ENCODE data around the gene CDK18.

Gene CDK18

GRCh38 chr1:205515781-205516253 lies 11.3 kb downstream of the CDK18 start:
- Histone ChIP-seq H3K18ac (ENCODE audit: low read length) (no peak overlapping the region), H3K9ac (ENCODE audit: low read length) (peak overlapping the region; percentile 11), H3K4me1 (ENCODE audit: control insufficient read depth, low read depth, low read length) (peaks cover 10% of the 10 kb centered on the region), H2BK5ac (ENCODE audit: low read length) (no peak overlapping the region), H3K4ac (ENCODE audit: low read depth, low read length) (no peak overlapping the region), H3K79me2 (ENCODE audit: control insufficient read depth, insufficient read depth, low read length) (no peaks in the 10 kb centered on the region), H2BK120ac (ENCODE audit: low read depth, low read length) (no peak overlapping the region), H3K27me3 (ENCODE audit: insufficient read depth, low read length, poor library complexity) (no peaks in the 10 kb centered on the region), H2AK5ac (ENCODE audit: low read length) (peak overlapping the region; percentile 23), H3K23ac (ENCODE audit: low read length) (no peak overlapping the region), H3K79me1 (ENCODE audit: low read length) (no peaks in the 10 kb centered on the region), H3K36me3 (ENCODE audit: control insufficient read depth, insufficient read depth, low read length) (no peaks in the 10 kb centered on the region), H4K8ac (ENCODE audit: low read depth, low read length) (no peak overlapping the region), H3K27ac (ENCODE audit: low read depth, low read length) (no peak overlapping the region), H4K5ac (ENCODE audit: low read length) (no peak overlapping the region), H3K56ac (ENCODE audit: low read length) (peak overlapping the region; percentile 44), H3K4me2 (ENCODE audit: low read length) (no peak overlapping the region), H2BK15ac (replicated peaks; ENCODE audit: low read depth) (no peak overlapping the region), H3K4me3 (ENCODE audit: low read length) (no peak overlapping the region)
- DNase-seq, result peak; percentile 87
- WGBS (ENCODE audit: extremely low coverage, insufficient coverage, low lambda C conversion rate), result no CpG with 5 or more reads among the region's 5 CpGs

DNA sequence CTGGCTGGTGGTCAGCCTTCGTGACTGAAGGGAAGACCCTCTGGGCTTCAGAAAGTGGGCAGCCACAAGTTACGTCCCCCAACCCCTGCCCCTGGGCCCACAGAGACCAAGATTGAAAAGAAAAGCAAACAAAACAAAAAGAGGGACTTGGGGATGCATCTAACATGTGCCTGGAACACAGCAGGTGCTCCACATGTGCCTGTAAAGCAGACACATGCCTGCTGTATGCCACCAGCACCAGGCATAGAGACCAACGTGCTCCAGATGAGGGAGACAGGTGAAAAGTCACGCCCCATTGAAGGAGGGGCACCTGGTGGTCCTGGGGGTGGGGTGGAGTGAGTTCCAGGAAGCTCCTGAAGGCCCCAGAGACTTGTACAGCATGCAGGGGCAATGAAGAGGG lies 11.9 kb downstream of the CDK18 start:
- Histone ChIP-seq H2BK5ac (ENCODE audit: low read length) (no peak overlapping the region), H3K23ac (ENCODE audit: low read length) (no peak overlapping the region), H3K36me3 (ENCODE audit: control insufficient read depth, insufficient read depth, low read length) (no peaks in the 10 kb centered on the region), H4K5ac (ENCODE audit: low read length) (no peak overlapping the region), H3K4me2 (ENCODE audit: low read length) (no peak overlapping the region), H4K8ac (ENCODE audit: low read depth, low read length) (no peak overlapping the region), H3K9ac (ENCODE audit: low read length) (no peak overlapping the region), H3K27me3 (ENCODE audit: insufficient read depth, low read length, poor library complexity) (no peaks in the 10 kb centered on the region), H3K18ac (ENCODE audit: low read length) (no peak overlapping the region), H2BK15ac (replicated peaks; ENCODE audit: low read depth) (no peak overlapping the region), H2BK120ac (ENCODE audit: low read depth, low read length) (no peak overlapping the region), H3K56ac (ENCODE audit: low read length) (peak overlapping the region; percentile 44), H3K4me3 (ENCODE audit: low read length) (no peak overlapping the region), H3K79me1 (ENCODE audit: low read length) (no peaks in the 10 kb centered on the region), H3K4me1 (ENCODE audit: control insufficient read depth, low read depth, low read length) (peaks cover 10% of the 10 kb centered on the region), H3K4ac (ENCODE audit: low read depth, low read length) (no peak overlapping the region), H2AK5ac (ENCODE audit: low read length) (peak overlapping the region; percentile 23), H3K27ac (ENCODE audit: low read depth, low read length) (no peak overlapping the region), H3K79me2 (ENCODE audit: control insufficient read depth, insufficient read depth, low read length) (no peaks in the 10 kb centered on the region)
- DNase-seq, result no peak
- no CpG with 5 or more reads among the region's 4 CpGs for WGBS (ENCODE audit: extremely low coverage, insufficient coverage, low lambda C conversion rate)

DNA sequence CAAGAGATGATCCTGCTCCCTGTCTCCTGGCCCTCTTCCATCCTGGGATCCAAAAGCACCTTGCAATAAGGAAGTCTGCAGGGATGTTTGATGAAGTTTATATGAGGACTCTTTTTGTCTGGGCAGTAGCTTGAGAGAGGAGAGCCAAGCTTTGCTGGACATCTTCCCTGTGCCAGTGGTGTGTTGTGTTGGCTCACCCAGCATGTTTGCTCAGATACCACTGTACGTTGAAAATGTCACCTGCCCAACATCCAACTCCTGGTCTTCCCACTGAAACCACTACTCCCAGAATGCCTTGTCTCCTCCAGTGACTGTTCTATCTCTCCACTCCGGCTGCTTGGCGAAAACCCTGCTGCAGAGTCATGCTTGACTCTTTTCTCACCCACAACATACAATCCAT lies 12.8 kb downstream of the CDK18 start:
- Histone ChIP-seq H3K9ac (ENCODE audit: low read length) (no peak overlapping the region), H2BK5ac (ENCODE audit: low read length) (no peak overlapping the region), H3K79me1 (ENCODE audit: low read length) (no peaks in the 10 kb centered on the region), H3K4me1 (ENCODE audit: control insufficient read depth, low read depth, low read length) (peaks cover 10% of the 10 kb centered on the region), H4K8ac (ENCODE audit: low read depth, low read length) (no peak overlapping the region), H3K27me3 (ENCODE audit: insufficient read depth, low read length, poor library complexity) (no peaks in the 10 kb centered on the region), H3K4ac (ENCODE audit: low read depth, low read length) (no peak overlapping the region), H2BK15ac (replicated peaks; ENCODE audit: low read depth) (no peak overlapping the region), H4K5ac (ENCODE audit: low read length) (no peak overlapping the region), H3K4me3 (ENCODE audit: low read length) (no peak overlapping the region), H3K36me3 (ENCODE audit: control insufficient read depth, insufficient read depth, low read length) (no peaks in the 10 kb centered on the region), H3K18ac (ENCODE audit: low read length) (no peak overlapping the region), H3K27ac (ENCODE audit: low read depth, low read length) (no peak overlapping the region), H3K4me2 (ENCODE audit: low read length) (no peak overlapping the region), H3K23ac (ENCODE audit: low read length) (no peak overlapping the region), H2BK120ac (ENCODE audit: low read depth, low read length) (no peak overlapping the region), H3K56ac (ENCODE audit: low read length) (no peak overlapping the region), H2AK5ac (ENCODE audit: low read length) (no peak overlapping the region), H3K79me2 (ENCODE audit: control insufficient read depth, insufficient read depth, low read length) (no peaks in the 10 kb centered on the region)
- WGBS (ENCODE audit: extremely low coverage, insufficient coverage, low lambda C conversion rate), result no CpG with 5 or more reads among the region's 3 CpGs
- DNase-seq, result no peak

GRCh38 chr1:205517763-205518162 lies 13.3 kb downstream of the CDK18 start:
- Histone ChIP-seq H3K27me3 (ENCODE audit: insufficient read depth, low read length, poor library complexity) (no peaks in the 10 kb centered on the region), H3K18ac (ENCODE audit: low read length) (no peak overlapping the region), H2BK15ac (replicated peaks; ENCODE audit: low read depth) (no peak overlapping the region), H4K8ac (ENCODE audit: low read depth, low read length) (no peak overlapping the region), H3K27ac (ENCODE audit: low read depth, low read length) (no peak overlapping the region), H3K56ac (ENCODE audit: low read length) (no peak overlapping the region), H3K36me3 (ENCODE audit: control insufficient read depth, insufficient read depth, low read length) (no peaks in the 10 kb centered on the region), H2AK5ac (ENCODE audit: low read length) (no peak overlapping the region), H3K4me1 (ENCODE audit: control insufficient read depth, low read depth, low read length) (peaks cover 10% of the 10 kb centered on the region), H4K5ac (ENCODE audit: low read length) (no peak overlapping the region), H3K4me3 (ENCODE audit: low read length) (no peak overlapping the region), H2BK120ac (ENCODE audit: low read depth, low read length) (no peak overlapping the region), H3K23ac (ENCODE audit: low read length) (no peak overlapping the region), H3K79me1 (ENCODE audit: low read length) (no peaks in the 10 kb centered on the region), H3K79me2 (ENCODE audit: control insufficient read depth, insufficient read depth, low read length) (no peaks in the 10 kb centered on the region), H3K4me2 (ENCODE audit: low read length) (no peak overlapping the region), H3K9ac (ENCODE audit: low read length) (no peak overlapping the region), H2BK5ac (ENCODE audit: low read length) (no peak overlapping the region), H3K4ac (ENCODE audit: low read depth, low read length) (no peak overlapping the region)
- no CpG with 5 or more reads among the region's 5 CpGs for WGBS (ENCODE audit: extremely low coverage, insufficient coverage, low lambda C conversion rate)
- DNase-seq, result no peak

GRCh38 chr1:205518661-205519540 lies 14.4 kb downstream of the CDK18 start:
- Histone ChIP-seq H3K4me1 (ENCODE audit: control insufficient read depth, low read depth, low read length) (peaks cover 10% of the 10 kb centered on the region), H3K9ac (ENCODE audit: low read length) (no peak overlapping the region), H3K27ac (ENCODE audit: low read depth, low read length) (no peak overlapping the region), H4K8ac (ENCODE audit: low read depth, low read length) (no peak overlapping the region), H3K4me3 (ENCODE audit: low read length) (no peak overlapping the region), H3K4me2 (ENCODE audit: low read length) (no peak overlapping the region), H3K36me3 (ENCODE audit: control insufficient read depth, insufficient read depth, low read length) (no peaks in the 10 kb centered on the region), H3K23ac (ENCODE audit: low read length) (no peak overlapping the region), H3K79me1 (ENCODE audit: low read length) (no peaks in the 10 kb centered on the region), H3K27me3 (ENCODE audit: insufficient read depth, low read length, poor library complexity) (no peaks in the 10 kb centered on the region), H3K18ac (ENCODE audit: low read length) (no peak overlapping the region), H3K56ac (ENCODE audit: low read length) (no peak overlapping the region), H2BK120ac (ENCODE audit: low read depth, low read length) (no peak overlapping the region), H3K4ac (ENCODE audit: low read depth, low read length) (no peak overlapping the region), H3K79me2 (ENCODE audit: control insufficient read depth, insufficient read depth, low read length) (no peaks in the 10 kb centered on the region), H2BK15ac (replicated peaks; ENCODE audit: low read depth) (no peak overlapping the region), H2BK5ac (ENCODE audit: low read length) (no peak overlapping the region), H2AK5ac (ENCODE audit: low read length) (no peak overlapping the region), H4K5ac (ENCODE audit: low read length) (no peak overlapping the region)
- no CpG with 5 or more reads among the region's 8 CpGs for WGBS (ENCODE audit: extremely low coverage, insufficient coverage, low lambda C conversion rate)
- DNase-seq, result no peak
